Stimulated activated naive CD4-positive, alpha-beta T cell treated with Interleukin-2 at 50 U/mL for 16 hours (primary cell): ENCODE data around the gene CHML.

ENCODE experiments used
- DNase-seq: peaks from one replicate; lab custom pipeline; 2025; lab: John Stamatoyannopoulos, UW

Gene CHML

DNA sequence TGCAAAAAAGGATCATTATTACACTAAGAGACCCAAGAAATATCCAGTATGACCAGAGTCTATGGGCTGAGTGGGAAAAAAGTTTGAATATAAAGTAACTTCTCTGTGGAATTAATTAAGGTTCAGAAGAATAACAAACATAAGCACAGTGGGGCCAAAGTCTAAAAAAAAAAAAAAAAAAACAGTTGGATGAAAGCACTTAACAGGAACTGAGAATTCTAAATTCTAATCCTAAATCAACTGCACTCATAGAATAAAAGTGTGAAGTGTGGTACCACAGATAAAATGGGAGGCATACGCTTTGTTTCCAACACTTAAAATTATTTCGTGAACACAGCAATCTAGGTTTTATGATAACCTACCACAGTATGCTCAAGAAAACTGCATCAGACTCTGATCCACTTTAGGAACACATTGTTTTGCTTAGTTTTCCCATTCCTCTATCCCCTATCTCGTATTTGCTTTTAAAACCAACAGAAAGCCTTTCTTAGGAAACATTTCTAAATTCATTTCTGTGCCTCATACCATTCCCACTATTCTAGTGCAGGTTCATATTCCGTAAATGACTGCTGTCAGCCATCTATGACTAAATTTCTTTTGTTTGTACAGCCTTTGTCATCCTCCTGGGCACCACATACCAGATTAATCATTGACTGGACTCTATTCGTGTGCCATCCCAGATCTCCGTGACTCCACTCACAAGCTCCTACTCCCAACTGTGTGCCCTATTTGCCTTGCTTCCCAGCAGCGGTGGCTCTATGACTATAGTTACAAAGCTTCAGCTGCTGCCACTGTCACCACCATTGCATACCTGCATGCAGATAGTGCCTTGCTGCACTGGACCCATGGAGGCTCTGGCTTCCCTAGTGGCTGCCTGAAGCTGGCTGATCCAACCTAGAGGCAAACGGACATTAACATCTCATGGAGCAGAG is 24.9 kb downstream of the CHML start:
- DNase-seq = no peak

DNA sequence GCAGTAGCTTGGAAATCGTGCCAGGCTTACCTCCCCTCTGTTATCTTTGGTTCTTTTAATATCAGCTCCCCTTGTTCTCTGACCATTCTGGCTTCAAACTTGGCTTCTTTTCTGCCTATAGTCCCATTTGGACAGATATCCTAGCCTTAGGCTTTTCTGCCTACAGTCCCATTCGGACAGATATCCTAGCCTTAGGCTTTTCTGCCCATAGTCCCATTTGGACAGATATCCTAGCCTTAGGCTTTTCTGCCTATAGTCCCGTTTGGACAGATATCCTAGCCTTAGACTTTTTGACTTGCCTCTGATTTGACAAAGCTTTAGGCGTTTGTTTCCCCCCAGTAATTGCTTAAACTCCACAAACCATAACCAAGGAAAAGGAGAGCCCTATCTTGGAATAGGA is 25.6 kb downstream of the CHML start:
- no peak for DNase-seq

DNA sequence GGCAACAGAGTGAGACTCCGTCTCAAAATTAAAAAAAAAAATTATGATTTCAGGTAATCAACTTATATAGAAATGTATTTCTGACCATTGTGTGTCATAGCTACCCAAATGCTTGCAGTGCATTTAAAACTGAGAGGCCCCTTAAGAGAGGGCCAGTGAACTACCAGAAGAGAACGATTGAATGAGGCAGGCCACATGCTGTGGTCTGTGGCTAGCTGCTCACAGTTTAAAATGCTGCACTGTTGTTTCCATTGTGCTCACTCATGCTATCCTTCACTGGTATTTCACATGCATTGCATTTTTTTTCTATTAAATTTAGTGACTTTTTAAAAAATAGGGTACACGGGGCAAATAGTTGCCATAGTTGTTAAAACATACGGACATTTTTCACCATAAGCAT is 26.0 kb downstream of the CHML start:
- DNase-seq = no peak

DNA sequence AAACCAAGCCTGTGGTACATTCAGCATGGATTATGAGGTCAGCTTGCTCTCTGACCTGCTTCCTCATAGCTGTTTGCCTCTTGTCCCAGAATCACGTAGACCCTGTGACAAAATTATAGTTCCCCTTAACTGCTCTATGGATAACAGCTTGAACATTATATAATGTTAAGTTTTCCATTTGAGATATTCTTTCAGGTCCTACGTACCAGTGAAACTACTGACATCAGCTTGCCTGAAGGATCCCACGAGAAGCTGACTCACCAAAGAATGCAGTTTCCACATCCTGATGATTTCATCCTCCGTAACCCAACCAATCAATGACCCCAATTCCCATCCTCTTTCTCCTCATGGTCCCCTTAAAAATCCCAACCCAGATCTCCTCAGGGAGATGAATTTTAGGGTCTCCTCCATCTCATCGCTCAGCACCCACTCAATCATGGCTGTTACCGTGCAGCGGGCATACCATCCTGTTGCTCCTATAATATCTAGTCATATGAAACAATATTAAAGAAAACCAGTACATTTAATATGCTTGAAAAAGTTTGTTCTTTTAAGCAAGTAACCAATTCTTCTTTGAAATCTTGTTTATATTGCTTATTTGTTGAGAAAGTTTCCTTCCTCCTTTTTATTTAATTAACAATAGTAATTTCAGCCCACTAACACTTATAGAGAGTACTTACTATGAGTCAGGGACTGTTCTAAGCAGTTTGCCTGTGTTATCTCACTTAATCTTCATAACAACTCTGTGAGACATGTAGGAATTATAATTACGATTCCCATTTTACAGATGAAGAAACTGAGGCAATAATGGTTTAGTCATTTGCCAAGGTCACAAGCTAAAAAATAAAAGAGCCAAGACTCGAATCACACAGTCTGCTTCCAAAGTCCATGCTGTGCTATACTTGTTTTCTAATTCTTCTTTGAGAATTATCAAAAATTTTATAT is 27.4 kb downstream of the CHML start:
- no peak for DNase-seq

DNA sequence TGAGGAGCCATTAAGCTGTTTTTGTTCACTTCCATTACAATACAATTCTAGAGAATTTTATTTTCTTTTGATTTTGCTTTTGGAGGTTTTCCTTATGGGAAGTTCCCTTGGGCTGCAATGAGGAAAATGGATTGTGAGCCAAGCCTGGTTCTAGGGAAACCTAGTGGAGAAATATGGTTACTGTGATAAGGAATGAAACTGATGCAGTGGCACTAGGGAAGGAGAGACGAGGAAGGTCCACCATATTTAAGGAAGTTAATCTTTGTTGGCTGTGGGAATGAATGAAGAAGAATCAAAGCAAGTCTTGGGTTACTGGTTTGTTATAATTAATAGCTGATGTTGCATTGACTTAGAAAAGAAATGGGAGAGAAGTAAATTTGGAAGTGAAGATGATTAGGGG is 28.4 kb downstream of the CHML start:
- DNase-seq = no peak

DNA sequence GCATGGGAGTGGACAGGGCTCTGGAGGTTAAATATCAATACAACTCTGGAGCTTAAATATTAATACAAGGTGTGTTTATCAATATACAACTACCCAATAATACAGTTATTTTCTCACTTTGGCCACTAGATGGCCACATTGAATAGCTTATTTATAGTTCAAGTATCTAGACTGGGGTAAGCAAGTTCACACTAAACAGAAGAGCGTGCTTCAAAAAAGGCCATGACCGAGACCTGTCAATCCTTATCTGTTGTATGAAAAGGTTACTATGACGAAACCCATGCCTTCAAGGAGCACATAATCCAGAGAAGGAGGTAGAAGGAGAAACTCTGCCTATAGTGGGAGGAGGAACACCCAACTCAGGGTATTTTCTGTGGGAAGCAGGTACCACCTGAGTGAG is 29.1 kb downstream of the CHML start:
- DNase-seq = no peak

DNA sequence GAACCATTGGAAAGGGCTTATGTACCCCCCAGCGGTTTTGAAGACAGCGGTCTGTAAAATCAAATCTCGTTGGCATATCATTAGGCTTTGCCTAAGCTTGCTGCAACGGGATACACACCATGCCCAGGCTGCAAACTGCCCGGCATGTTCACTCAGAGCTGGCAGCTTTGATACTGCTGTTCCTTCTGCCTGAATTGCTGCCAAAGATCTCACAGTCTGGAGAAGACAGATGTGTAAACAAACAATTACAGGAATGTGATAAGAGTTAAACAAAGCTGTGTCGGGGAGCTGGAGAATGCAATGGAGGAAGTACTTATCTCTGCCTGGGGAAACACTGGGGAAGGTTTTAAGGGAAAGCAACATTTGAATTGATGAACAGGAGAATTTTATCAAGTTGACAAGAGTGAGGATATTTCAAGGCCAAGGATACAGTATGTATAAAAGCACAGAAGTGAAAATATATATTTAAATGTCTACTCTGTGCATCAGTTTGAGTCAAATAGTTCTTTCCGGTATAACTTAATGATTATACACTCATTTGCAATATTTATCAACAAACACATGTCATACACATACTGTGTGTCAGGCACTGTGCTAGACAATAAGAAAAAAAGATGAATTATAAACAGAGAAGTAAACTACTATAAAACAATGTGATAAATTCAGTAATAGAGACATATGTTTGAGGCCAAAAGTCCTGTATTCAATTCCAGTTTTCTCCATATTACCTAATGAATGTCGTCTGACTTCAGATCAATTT is 29.9 kb downstream of the CHML start:
- no peak for DNase-seq

DNA sequence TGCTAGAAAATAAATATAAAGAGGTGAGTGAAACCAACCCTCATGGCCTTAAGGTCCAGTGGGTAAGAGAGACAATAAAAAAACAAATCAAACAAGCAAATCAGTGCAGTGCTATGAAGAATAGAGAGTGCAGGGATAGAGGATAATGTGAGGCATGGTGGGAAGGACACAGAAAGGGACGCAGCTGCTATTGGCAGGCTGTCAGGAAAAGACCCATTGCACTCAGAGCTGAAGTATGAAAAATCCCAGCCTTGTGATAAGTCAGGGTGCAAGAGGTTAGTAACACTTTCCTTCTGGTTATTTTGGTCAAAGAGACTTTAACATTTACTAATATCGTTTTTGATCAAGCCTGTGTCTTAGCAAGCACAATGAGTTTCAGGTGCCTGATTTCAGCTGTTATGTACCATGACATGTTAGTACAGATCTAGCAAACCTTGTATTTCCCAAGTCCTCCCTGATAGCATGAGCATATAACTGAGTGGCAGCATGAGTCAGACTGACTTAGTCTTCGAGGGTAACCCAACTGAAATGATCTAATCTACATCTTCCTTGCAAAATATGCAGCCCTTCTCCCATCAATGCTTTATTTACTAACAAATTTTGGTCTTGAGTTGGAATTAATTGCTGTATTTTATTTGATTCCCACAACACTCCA is 31.7 kb downstream of the CHML start:
- DNase-seq = no peak

DNA sequence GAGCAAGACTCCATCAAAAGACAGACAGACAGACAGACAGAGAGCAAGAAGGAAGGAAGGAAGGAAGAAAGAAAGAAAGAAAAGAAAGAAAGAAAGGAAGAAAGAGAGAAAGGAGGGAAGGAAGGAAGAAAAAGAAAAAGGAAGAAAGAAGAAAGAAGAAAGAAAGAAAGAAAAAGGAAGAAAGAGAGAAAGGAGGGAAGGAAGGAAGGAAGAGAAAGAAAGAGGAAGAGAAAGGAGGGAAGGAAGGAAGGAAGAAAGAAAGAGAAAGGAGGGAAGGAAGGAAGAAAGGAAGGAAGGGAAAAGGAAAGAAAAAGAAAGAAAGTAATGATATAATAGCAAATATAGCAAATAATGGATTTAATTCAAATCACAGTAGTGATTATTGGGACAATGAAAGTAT is 32.7 kb downstream of the CHML start:
- DNase-seq = no peak

DNA sequence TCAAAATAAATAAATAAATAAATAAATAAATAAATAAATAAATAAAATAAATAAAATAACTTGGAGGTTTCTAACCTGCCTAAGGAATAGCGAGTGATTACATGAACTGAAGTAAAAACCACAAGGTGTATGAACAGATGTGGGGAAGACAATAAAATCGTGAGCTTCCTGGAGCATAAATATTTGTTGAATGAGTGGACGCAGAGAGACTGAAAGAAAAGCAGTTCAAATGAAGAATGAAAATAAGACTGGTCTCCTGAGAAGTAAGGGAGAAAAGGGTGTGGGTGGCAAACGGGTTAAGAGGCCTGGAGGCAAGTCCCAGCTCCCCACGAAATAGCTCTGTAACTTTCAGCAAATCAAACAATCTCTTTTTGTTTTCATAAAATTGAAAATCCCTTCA is 33.6 kb downstream of the CHML start:
- DNase-seq = no peak

DNA sequence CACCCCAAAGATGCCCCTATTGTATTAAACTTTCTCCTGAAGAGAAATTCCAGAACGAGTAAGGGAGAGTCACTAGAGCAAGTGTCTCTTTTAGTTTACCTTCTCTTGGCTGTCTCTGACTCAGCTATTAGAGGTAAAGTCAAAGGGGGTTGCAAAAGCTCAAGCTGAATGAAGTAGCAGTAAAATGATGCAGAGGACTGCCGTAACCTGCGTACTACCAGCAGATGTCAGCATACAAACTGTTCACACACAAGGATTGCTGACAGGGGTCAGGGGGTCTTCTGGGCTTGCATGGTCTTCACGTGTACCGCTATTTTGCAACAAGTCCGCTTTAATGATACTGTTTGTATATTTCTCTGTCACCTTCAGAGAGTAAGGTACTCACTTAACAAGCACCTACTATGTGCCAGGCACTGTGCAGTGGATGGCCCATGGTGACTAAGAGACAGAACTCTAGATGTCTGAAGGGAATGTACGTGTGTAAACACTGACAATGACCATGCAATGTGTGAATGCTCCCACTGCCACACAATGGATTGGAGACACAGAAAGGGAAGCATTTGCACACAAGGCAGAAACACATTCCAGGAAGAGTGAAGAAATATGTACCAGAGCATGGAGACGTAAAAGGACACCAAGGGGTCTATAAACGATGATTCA is 34.9 kb downstream of the CHML start:
- no peak for DNase-seq

DNA sequence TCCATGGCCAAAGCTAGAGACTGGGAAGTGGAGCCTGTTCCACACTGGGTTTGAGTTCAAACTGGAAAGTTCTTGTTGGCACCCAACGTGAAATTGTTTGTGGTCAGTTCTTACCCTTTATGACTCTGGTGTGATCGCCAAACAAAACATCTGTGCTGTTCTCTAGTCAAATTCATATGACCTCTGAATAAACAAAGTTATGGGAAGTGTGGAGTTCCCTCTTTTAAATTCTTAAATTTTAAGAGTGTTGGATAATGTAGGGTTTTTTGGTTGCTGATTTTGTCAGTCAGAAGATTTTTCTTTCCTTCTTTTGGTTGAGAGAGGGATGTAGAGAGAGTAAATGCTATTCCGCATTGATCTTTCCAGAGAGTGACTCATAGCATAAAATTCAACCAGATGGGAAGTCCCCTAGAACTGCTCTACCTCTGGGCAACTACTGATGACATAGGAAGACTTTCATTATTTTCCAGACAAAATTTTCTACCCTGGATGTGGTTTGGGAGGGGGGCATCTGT is 36.4 kb downstream of the CHML start:
- no peak for DNase-seq

DNA sequence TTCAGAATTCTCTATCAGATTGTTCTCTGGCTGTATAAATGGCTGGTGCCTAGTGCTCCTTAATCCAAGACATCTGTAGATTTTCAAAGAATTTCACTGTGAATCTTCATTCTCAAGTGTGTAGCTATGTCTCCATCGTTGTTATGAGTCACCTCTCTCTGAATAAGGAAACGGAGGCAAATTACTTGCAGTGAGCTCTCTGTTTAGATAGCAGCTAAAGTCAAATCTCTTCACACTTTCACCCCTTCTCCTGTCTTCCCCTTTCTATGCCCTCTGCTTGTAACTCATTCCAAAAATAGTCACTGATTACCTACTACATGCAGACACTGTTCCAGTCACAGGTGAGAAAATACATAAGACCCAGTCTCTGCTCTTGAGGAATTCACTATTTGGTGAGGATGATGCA is 39.7 kb downstream of the CHML start:
- DNase-seq = no peak

DNA sequence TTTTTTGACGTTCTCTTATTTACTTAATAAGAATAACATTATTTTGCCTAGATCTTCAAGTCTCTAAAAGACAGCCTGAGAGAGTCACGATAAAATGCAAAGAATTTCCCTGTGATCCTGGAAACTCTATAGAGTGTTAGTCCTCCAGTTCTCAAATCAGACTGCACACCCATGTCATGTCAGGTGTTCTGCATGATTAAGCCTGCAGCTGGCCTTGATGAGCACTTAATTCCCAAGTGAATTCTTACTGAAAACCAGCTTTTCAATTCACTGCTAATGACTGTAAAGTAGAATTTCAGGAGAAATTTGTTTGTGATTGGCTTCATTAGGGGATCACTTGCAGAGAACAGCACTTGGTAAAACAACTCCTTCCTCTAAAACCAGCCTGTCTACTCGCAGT is 41.9 kb downstream of the CHML start:
- DNase-seq = no peak

DNA sequence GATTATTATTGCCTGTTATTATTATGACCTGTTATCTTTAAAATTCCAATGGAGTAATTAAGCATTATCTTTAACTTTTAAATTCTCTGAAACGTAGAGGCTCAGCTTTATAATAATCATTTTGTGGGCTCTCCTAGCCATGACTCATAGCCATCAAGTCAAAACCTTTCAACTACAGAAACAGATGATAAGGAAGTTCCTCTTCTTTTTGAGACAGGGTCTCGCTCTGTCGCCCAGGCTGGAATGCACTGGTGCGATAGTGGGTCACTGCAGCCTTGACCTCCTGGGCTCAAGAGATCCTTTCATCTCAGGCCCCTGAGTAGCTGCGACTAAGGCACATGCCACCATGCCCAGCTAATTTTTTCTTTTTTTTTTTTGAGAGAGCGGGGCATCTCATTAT is 43.5 kb downstream of the CHML start:
- DNase-seq = no peak

DNA sequence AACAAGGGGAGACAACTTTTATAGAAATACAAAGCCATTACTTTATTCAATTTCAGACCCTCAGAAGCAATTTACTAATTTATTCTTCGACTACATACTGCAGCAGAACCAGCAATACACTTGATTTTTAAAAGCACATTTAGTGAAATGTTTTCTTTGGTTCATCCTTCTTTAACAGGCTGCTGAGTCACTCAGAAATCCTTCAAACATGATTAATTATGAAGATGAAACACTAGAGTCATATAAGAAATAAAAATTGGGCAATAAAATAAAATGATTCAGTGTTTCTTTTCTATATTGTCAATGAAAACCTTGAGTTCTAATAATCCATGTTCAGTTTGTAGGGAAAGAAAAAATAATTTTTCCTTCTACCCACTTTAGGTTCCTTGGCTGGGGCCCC is 47.0 kb downstream of the CHML start:
- no peak for DNase-seq

DNA sequence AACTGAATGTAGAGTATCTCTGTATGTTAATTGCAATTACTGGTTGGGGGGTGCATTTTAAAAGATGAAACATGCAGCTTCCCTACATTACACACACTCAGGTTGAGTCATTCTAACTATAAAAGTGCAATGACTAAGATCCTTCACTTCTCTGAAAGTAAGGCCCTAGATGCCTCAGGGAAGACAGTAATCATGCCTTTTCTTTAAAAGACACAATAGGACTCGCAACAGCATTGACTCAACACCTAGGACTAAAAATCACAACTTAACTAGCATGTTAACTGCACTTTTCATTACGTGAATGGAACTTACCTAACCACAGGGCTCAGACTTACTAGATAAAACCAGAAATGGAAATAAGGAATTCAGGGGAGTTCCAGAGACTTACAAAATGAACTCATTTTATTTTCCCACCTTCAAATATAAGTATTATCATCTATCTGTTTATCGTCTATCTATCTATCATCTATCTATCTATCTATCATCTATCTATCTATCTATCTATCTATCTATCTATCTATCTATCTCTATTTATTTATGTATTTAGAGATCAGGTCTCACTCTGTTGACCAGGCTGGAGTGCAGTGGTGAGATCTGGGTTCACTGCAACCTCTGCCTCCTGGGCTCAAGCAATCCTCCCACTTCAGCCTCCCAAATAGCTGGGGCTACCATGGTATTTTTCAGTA is 47.8 kb downstream of the CHML start:
- no peak for DNase-seq

DNA sequence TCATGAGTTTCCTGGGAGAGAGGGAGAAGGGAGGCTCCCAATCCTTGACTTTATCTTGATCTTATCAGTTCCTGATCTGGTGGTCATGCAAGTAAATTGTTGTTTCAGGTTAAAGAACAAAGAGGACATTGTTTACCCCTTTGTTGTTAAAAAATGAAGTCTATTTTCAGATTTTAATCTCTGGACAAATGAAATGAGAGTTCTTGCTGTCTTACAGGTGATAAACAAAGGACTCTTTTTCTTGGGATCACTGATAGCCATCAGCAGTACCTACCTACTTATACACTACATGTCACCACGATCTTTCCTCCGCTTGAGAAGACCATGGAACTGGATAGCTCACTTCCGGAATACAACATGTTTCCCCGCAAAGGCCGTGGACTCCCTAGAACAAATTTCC is 48.4 kb downstream of the CHML start:
- no peak for DNase-seq

DNA sequence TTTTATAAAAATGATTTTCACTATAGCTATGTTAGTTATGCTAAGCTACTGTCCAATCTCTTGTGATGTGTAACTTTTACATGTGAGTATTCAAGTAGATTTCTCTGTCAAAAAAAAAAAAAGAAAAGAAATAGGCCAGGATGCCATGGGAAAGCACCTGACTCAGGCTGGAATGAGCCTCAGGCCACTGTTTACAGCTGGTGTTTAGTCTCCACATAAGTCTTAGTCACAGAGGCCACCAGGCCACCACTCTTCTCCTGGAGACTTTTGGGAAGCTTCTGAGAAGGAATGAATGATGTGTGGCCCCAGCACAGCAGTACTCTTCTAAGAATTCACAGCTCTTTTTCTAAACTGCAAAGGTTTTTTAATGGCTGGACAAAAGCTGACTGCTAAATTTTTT is 48.9 kb downstream of the CHML start:
- no peak for DNase-seq

DNA sequence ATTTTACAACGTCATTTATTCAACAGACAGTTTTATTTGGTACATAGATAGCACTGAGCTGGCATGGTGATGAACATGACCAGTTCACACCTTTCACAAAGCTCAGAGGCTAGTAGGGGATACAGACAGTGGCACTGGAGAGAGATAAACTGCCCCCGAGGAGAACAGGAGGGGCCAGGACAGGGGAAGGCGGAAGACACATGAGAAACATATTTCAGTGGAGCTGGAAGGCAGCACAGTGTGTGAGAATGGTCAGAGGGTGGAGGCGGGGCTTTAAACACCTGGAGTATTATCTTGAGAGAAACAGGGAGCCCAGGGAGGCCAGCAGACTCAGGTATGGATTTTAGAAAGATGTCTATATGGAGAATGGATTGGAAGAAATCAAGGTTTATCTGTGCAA is 49.5 kb downstream of the CHML start:
- no peak for DNase-seq
